Measurements from ENCODE around the gene ZNF142.

The ZNF142 gene, protein sequence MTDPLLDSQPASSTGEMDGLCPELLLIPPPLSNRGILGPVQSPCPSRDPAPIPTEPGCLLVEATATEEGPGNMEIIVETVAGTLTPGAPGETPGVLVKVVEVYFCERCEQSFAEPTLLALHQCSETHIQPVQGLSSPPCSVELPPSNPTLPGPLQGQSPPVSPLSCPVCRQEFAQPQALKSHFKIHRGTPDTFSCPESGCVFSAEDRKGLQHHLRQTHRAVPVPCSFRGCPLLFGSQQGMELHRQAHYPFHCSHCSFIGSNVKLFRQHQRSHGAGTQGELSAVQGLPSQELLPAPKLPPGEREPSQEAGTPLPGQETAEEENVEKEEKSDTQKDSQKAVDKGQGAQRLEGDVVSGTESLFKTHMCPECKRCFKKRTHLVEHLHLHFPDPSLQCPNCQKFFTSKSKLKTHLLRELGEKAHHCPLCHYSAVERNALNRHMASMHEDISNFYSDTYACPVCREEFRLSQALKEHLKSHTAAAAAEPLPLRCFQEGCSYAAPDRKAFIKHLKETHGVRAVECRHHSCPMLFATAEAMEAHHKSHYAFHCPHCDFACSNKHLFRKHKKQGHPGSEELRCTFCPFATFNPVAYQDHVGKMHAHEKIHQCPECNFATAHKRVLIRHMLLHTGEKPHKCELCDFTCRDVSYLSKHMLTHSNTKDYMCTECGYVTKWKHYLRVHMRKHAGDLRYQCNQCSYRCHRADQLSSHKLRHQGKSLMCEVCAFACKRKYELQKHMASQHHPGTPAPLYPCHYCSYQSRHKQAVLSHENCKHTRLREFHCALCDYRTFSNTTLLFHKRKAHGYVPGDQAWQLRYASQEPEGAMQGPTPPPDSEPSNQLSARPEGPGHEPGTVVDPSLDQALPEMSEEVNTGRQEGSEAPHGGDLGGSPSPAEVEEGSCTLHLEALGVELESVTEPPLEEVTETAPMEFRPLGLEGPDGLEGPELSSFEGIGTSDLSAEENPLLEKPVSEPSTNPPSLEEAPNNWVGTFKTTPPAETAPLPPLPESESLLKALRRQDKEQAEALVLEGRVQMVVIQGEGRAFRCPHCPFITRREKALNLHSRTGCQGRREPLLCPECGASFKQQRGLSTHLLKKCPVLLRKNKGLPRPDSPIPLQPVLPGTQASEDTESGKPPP (N-terminal part only)

GRCh38 chr2:218659258-218659987 lies at the start of gene ZNF142, which contains the start of gene BCS1L:
ZNF142 (minus strand) TSS chr2:218659623; CDS start chr2:218656429, 3,194 bp downstream.
BCS1L (plus strand) TSS chr2:218659683; CDS start chr2:218660988, 1,305 bp downstream.
- peak; percentile 91 for DNase-seq

GRCh38 chr2:218708086-218708485 lies 48.7 kb upstream of the ZNF142 start:
- no peak for DNase-seq

GRCh38 chr2:218703341-218703740 lies 43.9 kb upstream of the ZNF142 start:
- DNase-seq, result no peak

- DNase-seq, result peak; percentile 11
Observed at GRCh38 chr2:218701806-218702205, 42.4 kb upstream of the ZNF142 start.

DNA sequence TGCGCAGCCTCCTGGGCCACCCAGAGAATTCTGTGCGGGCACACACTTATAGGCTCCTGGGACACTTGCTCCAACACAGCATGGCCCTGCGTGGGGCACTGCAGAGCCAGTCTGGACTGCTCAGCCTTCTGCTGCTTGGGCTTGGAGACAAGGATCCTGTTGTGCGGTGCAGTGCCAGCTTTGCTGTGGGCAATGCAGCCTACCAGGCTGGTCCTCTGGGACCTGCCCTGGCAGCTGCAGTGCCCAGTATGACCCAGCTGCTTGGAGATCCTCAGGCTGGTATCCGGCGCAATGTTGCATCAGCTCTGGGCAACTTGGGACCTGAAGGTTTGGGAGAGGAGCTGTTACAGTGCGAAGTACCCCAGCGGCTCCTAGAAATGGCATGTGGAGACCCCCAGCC lies 39.5 kb upstream of the ZNF142 start:
- DNase-seq, result no peak

GRCh38 chr2:218694405-218695145 lies 35.2 kb upstream of the ZNF142 start:
- DNase-seq, result no peak

DNA sequence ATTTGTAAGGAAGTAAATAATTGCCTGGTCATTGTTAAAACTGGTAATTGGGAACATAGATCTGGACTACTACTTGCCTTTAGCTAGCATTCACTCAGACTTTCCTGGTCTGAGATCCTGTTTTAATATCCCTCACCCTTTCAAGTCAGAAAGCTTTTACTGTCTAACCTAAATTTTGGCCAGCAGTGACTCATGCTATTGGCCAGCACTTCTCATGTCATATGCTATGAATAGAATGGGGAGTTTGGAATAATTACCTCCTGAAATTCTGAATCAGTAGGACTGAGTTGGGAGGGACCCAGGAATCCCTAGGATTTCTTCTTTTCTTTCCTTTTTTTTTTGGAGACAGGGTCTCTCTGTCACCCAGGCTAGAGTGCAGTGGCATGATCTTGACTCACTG lies 31.8 kb upstream of the ZNF142 start:
- no peak for DNase-seq

- DNase-seq, result peak; percentile 55
Observed at GRCh38 chr2:218687400-218688060, 28.1 kb upstream of the ZNF142 start.

DNA sequence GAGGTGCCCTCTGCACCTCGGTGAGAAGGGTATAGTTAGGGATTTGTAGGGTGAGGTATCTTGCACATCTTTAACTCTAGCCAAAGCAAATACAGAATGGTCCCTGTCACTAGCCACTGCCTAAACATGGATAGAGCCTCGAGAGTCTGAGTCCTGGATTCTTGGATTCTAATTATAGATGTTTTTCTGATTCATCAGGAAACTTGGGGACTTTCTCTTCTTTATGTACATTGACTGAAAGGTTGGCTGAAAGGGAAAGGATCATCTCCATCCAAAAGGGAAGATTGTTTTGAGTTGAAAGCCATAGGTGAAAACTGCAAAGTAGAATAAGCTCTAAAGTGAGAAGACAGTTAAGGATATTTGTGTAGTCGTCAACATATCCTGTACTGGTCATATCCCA lies 20.6 kb upstream of the ZNF142 start:
- no peak for DNase-seq

DNA sequence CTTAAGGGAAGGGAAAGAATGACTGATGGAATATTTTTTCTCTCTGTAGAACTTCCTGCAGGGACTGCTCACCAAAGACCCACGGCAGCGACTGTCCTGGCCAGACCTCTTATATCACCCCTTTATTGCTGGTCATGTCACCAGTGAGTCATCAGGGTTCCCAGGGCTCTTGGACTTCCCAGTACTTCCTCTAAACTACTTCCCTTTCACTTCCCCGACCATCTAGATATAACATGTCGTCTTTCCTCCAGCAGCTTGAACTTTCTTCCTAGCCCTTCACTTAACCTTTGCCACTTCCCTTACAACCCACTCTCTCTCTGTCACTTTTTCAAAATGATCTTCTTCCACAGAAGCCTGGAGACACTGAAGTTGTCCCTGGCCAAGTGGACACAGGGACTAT lies 19.7 kb upstream of the ZNF142 start:
- DNase-seq, result no peak

DNA sequence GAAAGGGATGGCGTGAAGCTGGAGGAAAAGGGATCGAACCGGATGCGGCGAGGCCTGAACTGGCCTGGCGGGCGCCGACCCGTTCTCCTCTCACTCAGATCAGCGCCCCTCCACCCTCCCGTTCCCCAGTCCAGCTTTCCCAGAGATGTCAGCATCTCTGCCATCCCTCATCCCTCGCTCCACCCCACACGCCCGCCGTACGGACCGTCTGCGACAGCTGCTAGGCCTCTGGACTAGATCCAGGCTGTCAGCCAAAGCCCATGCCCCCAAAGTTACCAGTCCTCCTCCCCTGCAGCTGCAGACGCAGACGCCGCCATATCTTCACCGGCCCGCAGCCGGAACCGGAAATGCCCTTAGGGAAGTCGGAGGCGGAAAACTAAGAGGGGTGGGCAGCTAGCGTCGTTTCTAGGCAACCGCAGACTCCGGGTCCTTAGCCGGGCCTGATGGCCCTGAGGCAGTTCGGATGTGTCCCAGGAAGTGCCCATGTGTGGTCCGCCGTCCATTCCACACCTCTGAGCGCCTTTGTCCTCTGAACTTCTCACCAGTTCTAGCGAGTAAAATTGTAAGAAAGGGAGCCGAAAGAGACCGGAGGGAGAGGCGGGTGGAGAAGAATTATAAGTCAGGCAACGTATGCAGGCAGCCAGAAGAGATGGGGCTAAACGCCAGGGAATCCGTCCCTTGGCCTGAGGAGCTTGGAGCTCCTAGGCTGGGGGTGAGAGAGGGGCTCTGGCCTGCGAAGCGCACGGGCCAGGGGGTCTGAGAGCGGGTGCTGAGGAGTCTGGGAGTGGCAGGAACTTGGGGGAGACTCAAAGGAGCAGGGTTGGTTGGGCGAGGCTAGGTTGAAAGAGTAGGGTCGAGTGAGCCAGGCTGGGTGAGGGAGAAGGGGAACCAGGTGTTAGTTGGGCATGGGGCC lies 12.5 kb upstream of the ZNF142 start, which contains the start of the genes RNF25 and STK36:
TSS of gene RNF25 (minus strand) at position 349 of the 913 bp plus-strand sequence. CDS start at position 317, 32 bp downstream.
TSS of gene STK36 (plus strand) at position 433 of the 913 bp plus-strand sequence. CDS start 744 bp downstream, outside the sequence.
- DNase-seq, result peak; percentile 93

GRCh38 chr2:218671097-218671653 lies 11.8 kb upstream of the ZNF142 start:
- no peak for DNase-seq

DNA sequence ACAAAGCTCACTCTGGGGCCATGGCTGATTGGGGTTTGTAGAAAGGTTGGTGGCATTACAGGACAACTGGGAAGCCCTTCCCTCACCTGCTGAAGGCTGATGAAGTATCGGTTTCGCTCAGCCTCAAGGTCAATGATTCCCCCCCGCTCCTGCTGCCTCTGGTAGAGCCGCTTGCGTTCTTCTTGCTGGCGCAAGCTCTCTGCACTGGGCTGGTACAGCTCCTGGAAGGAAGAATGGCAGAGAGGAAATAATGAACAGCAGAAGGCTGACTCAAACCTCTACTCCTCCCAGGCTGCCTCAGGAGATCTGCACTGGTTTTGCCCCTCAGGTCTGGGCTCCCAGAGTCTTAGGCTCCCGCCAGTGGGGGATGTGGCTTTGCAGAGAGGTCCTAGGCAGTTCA lies 5.2 kb upstream of the ZNF142 start:
- no peak for DNase-seq

- DNase-seq, result no peak
Observed at GRCh38 chr2:218663901-218664300, 4.5 kb upstream of the ZNF142 start.

DNA sequence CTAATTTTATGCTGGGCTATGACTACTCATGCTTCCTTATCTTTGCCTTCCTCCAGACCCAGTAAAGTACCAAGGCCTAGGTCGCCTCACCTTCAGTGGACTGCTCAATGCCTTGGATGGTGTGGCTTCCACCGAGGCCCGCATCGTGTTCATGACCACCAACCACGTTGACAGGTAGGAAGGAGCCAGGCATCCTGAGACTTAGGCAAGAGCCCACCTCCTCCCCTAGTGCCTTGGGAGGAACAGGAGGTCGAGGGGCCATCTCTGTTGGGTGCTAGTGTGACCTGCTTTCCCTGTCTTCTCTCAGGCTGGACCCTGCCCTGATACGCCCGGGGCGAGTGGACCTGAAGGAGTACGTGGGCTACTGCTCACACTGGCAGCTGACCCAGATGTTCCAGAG lies 3.4 kb upstream of the ZNF142 start:
- DNase-seq, result no peak

DNA sequence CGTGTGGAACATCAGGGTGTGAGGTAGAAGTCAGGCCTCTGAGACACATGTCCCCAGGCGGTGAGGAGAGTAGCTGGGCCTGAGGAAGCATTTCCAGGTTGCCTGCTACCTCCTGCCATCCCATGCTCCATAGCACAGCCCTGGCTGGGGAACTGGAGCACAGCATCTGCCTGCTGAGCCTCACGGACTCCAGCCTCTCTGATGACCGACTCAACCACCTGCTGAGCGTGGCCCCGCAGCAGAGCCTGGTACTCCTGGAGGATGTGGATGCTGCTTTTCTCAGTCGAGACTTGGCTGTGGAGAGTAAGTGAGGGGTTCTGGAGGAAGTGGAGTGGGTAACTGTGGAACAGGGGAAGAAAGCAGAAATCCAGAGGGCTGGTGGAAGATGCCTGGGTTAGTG lies 3.0 kb upstream of the ZNF142 start:
- no peak for DNase-seq

DNA sequence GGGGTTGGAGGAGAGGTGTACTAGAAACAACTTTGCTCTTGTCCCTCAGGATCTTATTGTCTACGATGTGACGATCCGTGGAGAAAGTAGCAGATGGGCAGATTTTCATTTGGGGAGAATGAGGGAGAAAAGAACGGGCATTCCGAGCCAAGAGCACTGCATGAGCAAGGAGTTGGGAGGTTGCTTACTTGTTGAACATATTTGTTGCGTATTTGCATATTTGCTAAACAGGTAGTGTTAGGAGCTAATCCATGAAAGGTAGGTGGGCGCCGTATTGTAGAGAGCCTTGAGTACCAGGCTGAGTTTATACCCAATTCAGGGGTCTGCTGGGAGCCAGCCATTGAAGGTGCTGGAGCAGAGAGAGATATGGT lies 550 bp upstream of the ZNF142 start:
- no peak for DNase-seq

GRCh38 chr2:218658671-218659257 lies 659 bp downstream of the ZNF142 start:
- DNase-seq, result no peak

DNA sequence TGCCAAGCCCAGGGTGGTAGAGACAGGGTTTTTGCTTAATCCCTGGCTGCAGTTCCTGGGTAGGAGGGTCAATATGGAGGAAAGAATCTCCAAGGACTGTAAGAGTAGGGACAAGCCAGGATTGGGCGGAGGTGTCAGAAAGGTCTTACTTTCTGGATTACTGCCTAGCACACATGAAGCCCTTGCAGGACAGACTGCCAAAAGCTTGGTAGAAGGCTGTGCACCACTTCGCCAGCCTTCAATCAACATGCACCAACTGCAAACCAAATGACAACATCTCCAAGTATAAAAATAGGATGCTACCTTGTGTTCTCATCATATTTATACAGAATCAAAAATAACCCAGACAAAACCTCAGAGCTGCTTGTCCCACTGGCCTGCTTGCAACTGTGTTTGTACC lies 3.7 kb downstream of the ZNF142 start:
- DNase-seq, result no peak
